Testis (tissue), 2 donors: ENCODE results near the gene VAV2.

Experiments used
- CTCF ChIP-seq, 3 experiments: fragments of 450-650 bp in 2 of 3; fragments of 200-600 bp in 1 of 3; sonication (generic) in 1 of 3; IDR thresholded peaks; one replicate each; pipeline ENCODE4 v1.5.1; 2016 to 2019; ENCODE audit warnings: antibody characterized with exemption in 3 of 3, mild to moderate bottlenecking in 2 of 3, moderate library complexity in 1 of 3
- POLR2A ChIP-seq: fragments of 450-650 bp; IDR thresholded peaks from one replicate; pipeline ENCODE4 v1.6.1; 2017; ENCODE audit warnings: antibody characterized with exemption, mild to moderate bottlenecking, moderate library complexity

DNA sequence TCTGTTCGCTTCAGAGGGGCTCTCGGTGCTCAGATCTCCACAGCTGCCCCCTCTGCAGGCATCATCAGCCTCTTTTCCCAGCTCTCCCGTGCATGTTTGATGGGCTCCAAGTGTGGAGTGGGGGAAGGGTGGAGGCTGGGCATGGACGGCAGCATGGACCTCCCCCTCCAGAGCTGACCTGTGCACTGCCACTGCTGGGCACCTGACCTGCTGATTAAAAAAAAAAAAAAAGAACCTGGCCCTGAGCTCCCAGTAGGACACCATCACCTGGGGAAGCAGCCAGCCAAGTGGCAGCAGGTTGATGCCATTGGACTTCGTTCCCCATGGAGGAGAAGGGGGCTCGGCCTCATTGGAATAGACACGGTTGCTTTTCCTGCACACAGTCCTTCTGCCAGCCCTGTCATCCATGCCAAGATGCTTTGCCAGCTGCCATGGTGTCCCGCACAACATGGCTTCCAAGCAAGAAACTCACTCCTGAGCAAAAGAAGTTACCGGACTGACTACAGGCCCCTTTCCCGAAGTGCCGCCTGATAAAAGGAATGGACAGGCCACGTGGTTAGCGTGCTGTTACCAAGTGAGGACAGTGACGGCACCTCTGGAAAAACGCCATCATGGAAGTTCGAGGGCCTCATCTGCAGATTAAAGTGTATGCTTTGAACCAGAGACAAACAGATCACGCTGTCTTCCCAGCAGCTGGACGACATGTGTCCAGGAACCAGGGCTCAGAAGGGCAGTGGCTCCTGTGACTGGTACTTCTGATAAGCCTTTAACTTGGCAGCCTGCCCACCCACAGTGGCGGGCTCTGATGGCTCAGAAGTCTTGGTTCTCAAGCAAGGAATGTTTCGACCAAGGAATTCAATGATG, 18.4 kb upstream of the VAV2 start:
- no peak for TF ChIP-seq POLR2A
- TF ChIP-seq CTCF (IDR thresholded peaks at IDR 0.05) = no peak
